ENCODE measurements around the gene DNAJC10.

DNA sequence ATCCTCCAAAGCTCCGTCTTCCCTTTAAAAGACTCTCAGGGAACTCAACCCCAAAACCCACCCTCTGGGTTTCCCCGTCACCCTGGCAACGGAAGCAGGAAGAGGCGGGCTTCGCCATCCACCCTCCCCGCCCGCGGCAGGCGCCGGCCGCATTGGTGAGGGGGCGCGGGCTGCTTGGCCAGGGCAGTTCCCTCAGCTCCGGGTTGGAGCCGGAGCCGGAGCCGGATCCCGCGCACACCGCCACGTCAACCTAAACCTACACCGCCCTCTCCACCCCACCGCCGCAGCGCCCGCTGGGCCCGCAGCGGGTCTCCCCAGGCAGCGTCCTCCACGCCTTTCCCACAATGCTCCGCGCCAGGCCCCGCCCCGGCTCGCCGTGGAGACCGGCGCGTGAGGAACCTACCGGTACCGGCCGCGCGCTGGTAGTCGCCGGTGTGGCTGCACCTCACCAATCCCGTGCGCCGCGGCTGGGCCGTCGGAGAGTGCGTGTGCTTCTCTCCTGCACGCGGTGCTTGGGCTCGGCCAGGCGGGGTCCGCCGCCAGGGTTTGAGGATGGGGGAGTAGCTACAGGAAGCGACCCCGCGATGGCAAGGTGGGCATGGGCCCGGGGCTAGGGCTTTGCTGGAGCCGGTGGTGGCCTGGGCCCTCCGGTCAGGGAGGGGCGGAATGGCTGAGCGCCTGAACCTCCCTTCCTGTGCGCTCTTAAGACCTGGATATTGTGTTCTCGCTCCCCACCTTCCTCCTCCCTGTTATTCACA, at the start of gene DNAJC10:
- TF ChIP-seq, protein P1, sequence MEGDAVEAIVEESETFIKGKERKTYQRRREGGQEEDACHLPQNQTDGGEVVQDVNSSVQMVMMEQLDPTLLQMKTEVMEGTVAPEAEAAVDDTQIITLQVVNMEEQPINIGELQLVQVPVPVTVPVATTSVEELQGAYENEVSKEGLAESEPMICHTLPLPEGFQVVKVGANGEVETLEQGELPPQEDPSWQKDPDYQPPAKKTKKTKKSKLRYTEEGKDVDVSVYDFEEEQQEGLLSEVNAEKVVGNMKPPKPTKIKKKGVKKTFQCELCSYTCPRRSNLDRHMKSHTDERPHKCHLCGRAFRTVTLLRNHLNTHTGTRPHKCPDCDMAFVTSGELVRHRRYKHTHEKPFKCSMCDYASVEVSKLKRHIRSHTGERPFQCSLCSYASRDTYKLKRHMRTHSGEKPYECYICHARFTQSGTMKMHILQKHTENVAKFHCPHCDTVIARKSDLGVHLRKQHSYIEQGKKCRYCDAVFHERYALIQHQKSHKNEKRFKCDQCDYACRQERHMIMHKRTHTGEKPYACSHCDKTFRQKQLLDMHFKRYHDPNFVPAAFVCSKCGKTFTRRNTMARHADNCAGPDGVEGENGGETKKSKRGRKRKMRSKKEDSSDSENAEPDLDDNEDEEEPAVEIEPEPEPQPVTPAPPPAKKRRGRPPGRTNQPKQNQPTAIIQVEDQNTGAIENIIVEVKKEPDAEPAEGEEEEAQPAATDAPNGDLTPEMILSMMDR (IDR thresholded peaks at IDR 0.05; ENCODE audit: low read depth, low read length): no peak
- TF ChIP-seq POLR2A (IDR thresholded peaks at IDR 0.05; ENCODE audit: extremely low read depth, insufficient read length): peak; percentile 73
